ENCODE data around the gene DHRS3.
A peak's percentile ranks its signal among the peaks of the same experiment; 100 is the strongest.
"Not testable (repeated sequence)": the region's sequence is repeated elsewhere in the genome, so short reads cannot be mapped to it uniquely, and the experiment has no call there.

DHRS3 gene

DNA sequence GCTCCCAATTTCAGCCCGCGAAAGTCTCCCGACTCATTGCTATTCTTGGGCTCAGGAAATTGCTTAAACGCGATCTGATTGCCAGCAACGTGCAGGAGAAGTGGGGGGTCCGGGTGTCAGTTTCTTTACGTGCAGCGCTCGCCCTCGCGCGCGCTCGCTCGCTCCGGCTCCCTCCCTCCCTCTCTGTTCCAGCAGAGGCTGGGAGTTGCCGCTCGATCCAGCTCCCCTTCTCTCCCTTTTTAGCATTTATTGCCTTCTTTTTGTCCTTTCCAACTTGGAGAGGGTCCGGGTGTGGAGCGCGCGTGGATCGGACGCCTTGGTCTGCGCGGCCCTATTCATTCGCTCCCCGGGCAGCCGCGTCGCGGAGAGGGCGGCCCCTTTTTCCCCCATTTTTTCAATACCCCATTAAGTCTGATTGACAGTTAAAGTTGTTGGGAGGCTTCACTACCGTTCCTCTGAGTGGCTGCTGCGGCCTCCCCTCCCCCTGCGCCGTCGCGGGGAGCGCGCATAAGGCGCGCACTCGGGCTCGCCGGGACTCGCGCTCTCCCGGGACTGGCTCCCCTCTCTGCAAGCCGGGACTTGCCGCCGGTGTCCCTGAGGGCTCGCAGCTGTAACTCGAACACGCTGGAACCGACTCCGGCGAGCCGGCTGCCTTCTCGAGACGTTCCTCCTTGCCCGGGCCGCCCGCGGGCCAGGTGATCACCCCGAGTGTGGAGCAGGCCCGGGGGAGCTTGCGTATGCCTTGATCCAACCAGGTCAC lies at the start of gene DHRS3:
TSS of gene DHRS3 (minus strand) at position 310 of the 760 bp plus-strand sequence. CDS start 862 bp downstream, outside the sequence.
- no peak for DNase-seq (ENCODE audit: low read depth)

DNA sequence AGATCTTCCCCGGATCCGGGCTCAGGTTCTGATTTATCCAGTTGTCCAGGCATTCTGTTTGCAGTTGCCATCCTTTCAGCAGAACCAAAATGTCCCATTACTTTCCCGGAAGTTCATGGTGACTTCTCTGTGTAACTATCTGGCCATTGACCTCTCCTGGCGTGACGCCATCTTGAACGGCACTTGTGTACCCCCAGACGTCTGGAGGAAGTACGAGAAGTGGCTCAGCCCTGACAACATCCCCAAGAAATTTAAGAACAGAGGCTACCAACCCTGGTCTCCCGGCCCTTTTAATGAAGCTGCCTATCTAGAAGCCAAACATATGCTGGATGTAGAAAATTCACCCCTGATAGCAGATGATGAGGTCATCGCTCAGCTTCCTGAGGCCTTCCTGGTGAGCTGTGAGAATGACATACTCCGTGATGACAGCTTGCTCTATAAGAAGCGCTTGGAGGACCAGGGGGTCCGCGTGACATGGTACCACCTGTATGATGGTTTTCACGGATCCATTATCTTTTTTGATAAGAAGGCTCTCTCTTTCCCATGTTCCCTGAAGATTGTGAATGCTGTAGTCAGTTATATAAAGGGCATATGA lies 48.2 kb upstream of the DHRS3 start:
- DNase-seq (ENCODE audit: low read depth) = no peak

- no peak for DNase-seq (ENCODE audit: low read depth)
Observed at GRCh38 chr1:12665511-12665910, 47.5 kb upstream of the DHRS3 start.

GRCh38 chr1:12662556-12662955 lies 44.5 kb upstream of the DHRS3 start:
- no peak for DNase-seq (ENCODE audit: low read depth)

DNA sequence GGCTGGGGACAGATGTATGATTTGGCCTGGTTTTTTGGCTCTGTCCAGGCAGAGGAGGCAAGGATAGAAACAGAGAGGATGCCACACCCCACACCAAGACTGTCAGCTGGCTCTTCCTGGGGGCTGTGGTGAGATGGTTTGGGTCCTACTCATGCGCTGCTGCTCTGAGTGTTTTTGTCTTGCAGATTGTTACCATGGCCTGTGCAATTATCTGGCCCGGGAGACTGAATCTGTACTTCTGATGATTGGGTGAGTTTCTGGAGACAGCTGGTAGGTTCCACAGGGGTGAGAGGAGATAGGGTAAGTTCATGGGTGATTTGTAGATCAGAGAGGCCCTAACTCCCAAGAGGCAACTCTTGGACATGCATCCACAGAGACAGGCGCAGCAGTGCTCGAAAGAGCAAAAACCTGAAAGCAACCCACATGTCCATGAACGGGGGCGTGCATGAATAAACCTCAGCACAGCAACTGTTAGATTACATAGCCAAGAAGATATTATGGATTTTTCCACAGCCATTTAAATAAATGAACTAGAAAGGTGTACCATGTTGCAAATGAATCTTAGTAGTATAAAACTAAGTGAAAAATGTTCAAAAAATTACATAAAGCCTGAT lies 43.7 kb upstream of the DHRS3 start:
- no peak for DNase-seq (ENCODE audit: low read depth)

- peak; percentile 61 for DNase-seq (ENCODE audit: low read depth)
Observed at GRCh38 chr1:12658531-12659453, 40.8 kb upstream of the DHRS3 start.

- DNase-seq (ENCODE audit: low read depth) = not testable (repeated sequence)
Observed at GRCh38 chr1:12657885-12658512, 40.0 kb upstream of the DHRS3 start.

- no peak for DNase-seq (ENCODE audit: low read depth)
Observed at GRCh38 chr1:12657060-12657884, 39.3 kb upstream of the DHRS3 start.

- no peak for DNase-seq (ENCODE audit: low read depth)
Observed at GRCh38 chr1:12656575-12656974, 38.6 kb upstream of the DHRS3 start.

DNA sequence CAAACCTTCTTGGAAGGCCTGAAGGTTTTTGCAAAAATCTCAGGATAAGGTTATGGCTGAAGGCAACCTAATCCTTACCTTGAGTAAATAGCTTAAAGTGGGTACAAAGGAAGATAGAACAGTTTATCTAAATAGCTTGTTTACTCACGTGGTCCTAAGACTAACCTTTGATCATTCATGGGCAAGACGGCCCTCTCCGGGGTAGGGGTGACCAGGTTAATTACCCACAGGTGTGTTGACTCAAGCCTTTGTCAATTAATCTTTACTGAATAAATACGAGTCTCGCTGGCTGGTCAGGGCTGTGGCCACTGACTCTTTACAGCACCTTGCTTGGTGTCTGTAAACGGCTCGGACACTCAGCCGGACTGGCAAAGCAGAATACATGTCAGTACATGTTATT lies 36.6 kb upstream of the DHRS3 start:
- no peak for DNase-seq (ENCODE audit: low read depth)

DNA sequence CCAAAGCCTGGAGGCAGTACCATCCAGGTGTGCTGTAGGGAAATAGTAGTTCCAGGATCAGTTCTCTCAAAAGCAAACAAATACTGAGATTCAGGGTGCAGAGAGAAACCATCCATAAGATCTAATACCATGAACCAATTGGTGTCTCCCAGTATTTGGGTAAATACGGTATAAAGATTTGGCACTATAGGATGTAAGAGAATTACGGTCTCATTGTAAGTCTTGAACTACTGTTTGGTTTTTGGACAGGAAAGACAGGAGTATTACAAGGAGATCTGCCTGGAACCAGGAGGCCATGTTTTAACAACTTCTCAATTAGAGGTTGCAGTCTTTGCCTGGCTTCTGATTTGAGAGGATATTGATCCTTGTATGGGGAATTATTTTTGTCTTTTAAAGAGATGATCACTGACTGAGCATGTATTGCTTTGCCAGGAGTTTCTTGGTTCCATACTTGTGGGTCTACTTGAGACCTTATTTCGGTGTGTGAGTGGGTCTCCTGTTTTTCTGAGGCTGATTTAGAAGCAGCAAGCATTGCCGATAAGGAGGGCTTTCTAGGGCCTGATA lies 36.1 kb upstream of the DHRS3 start:
- DNase-seq (ENCODE audit: low read depth) = no peak

GRCh38 chr1:12649971-12650421 lies 32.0 kb upstream of the DHRS3 start:
- no peak for DNase-seq (ENCODE audit: low read depth)

GRCh38 chr1:12648741-12649140 lies 30.7 kb upstream of the DHRS3 start:
- no peak for DNase-seq (ENCODE audit: low read depth)

DNA sequence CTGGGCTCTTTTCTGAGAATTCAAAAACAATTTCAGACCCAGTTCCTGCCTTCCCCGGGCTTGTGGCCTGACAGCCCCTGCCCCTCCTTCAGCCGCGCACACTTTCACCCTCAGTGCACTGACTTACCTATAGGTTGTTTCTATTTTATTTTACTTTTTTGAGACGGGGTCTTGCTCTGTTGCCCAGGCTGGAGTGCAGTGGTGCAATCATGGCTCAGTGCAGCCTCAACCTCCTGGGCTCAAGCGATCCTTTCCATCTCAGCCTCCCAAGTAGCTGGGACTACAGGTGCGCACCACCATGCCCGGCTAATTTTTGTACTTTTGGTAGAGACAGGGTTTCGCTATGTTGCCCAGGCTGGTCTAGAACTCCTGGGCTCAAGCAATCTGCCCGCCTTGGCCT lies 27.4 kb upstream of the DHRS3 start:
- not testable (repeated sequence) for DNase-seq (ENCODE audit: low read depth)

DNA sequence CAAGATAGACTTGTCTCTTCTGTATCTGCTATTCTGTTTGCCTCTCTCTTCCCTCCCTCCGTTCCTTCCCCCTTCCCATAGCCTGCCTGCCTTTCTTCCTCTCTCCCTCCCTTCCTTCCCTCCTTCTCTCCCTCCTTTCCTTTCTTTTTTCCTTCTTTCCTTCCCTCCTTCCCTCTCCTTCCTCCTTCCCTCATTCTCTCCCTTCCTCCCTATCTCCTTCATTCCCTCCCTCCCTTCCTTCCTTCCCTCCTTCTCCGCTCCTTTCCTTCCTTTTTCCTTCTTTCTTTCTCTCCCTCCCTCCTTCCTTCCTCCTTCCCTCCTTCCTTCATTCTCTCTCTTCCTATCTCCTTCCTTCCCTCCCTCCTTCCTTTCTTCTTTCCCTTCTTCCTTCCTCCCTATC lies 26.8 kb upstream of the DHRS3 start:
- no peak for DNase-seq (ENCODE audit: low read depth)

- DNase-seq (ENCODE audit: low read depth) = no peak
Observed at GRCh38 chr1:12644237-12644636, 26.2 kb upstream of the DHRS3 start.

GRCh38 chr1:12643785-12644184 lies 25.8 kb upstream of the DHRS3 start, which contains the start of gene AADACL4:
AADACL4 (plus strand) TSS chr1:12644085; CDS start chr1:12644547, 462 bp downstream.
- no peak for DNase-seq (ENCODE audit: low read depth)

DNA sequence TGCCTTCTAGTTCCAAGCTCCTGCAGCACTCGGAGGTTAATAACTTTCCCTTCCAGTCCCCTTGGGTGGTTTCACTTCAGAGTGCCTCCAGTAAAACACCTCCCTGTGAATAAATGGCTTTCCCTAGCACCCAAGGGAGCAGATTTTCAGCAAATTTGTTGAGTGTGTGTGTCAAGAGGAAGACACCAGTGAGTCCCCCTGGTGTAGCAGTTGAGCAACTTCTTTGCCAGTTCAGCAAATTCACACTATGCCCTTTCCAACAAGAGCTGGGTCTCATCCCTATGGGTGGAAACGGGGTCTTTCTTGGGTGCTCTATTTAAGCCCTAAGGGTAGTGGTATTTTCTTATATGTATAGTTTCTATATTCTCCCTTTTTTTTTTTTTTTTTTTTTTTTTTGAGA lies 25.1 kb upstream of the DHRS3 start:
- DNase-seq (ENCODE audit: low read depth) = no peak

DNA sequence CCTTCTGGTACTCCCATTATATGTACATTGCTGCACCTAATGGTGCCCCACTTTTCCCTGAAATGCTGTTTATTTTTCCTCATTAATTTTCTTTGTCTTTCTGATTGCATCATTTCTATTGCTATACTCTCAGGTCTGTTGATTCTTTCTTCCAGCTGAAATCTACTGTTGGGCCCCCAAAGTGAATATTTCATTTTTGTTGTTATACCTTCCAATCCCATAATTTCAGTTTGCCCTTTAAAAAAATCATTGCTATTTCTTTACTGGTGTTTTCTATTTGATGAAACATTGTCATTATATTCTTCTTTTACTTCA lies 22.9 kb upstream of the DHRS3 start:
- DNase-seq (ENCODE audit: low read depth) = no peak

- DNase-seq (ENCODE audit: low read depth) = no peak
Observed at GRCh38 chr1:12640237-12640957, 22.4 kb upstream of the DHRS3 start.
